H1 (cell line): ENCODE measurements around the gene HOXA11. TPM values are rescaled to one million over a fixed set of nuclear protein-coding genes. Genes with fewer than 3 reads are reported as not detected.

Source experiments
- CTCF ChIA-PET: fragments of 300-600 bp; sonication (Branson Sonifier 250); formaldehyde crosslinking; loops from one replicate; lab custom pipeline; 2021; ENCODE audit not compliant: partially characterized antibody; lab: Charles Lee
- POLR2A ChIA-PET: fragments of 300-600 bp; sonication (Branson Sonifier 250); formaldehyde crosslinking; loops from one replicate; lab custom pipeline; 2021; ENCODE audit warnings: inconsistent platforms; ENCODE audit not compliant: partially characterized antibody; lab: Charles Lee
- DNase-seq, 2 experiments: peaks; one replicate each; pipeline versions ENCODE4 v3.0.0 to v3.0.0-alpha.2; 2010 to 2022; ENCODE audit warnings: low spot score in 2 of 2, low read depth in 1 of 2, mixed read lengths in 1 of 2
- FAIRE-seq: peaks from 2 replicates; lab custom pipeline; 2011; peaks lifted over from hg19 to GRCh38; lab: Jason Lieb, UNC
- H2AFZ ChIP-seq: 2 replicates; pipeline ENCODE4 v1.8.1; 2012; ENCODE audit warnings: low read length, inconsistent platforms
- H2AK5ac ChIP-seq: 2 replicates; pipeline ENCODE4 v1.6.1; 2013; ENCODE audit warnings: low read depth, low read length
- H2BK120ac ChIP-seq: replicated peaks from 2 replicates; pipeline ENCODE3; 2013; ENCODE audit warnings: low read depth, low read length, inconsistent platforms
- H2BK12ac ChIP-seq: 2 replicates; pipeline ENCODE4 v1.6.1; 2013; ENCODE audit warnings: low read depth, low read length
- H2BK15ac ChIP-seq: 2 replicates; pipeline ENCODE4 v1.6.1; 2013; ENCODE audit warnings: low read length
- H2BK20ac ChIP-seq: 2 replicates; pipeline ENCODE4 v1.6.1; 2013; ENCODE audit warnings: low read length
- H2BK5ac ChIP-seq: 2 replicates; pipeline ENCODE4 v1.6.1; 2013; ENCODE audit warnings: low read depth, low read length
- H3K14ac ChIP-seq: 2 replicates; pipeline ENCODE4 v1.6.1; 2013; ENCODE audit warnings: inconsistent platforms; ENCODE audit not compliant: insufficient read length
- H3K18ac ChIP-seq: 2 replicates; pipeline ENCODE4 v1.6.1; 2013; ENCODE audit warnings: low read length; ENCODE audit errors: extremely low read depth
- H3K23ac ChIP-seq: 2 replicates; pipeline ENCODE4 v1.6.1; 2013; ENCODE audit warnings: inconsistent platforms; ENCODE audit not compliant: insufficient read length
- H3K23me2 ChIP-seq: 2 replicates; pipeline ENCODE4 v1.6.1; 2013; ENCODE audit warnings: low read depth, low read length
- H3K27ac ChIP-seq: 2 replicates; pipeline ENCODE4 v1.6.1; 2011; ENCODE audit warnings: low read depth, low read length, inconsistent platforms
- H3K27me3 ChIP-seq, 4 experiments: replicated peaks in 1 of 4; 1 replicate in 1 of 4; 2 replicates in 3 of 4; pipeline versions ENCODE4 v1.6.1 to v1.8.1; 2011 to 2013; ENCODE audit warnings: low read length in 3 of 4, mild to moderate bottlenecking in 3 of 4, inconsistent platforms in 2 of 4, mixed read lengths in 2 of 4, moderate library complexity in 1 of 4; ENCODE audit not compliant: control insufficient read depth in 3 of 4, insufficient read depth in 3 of 4; ENCODE audit errors: extremely low read depth in 1 of 4
- H3K36me3 ChIP-seq, 4 experiments: 2 replicates each; pipeline versions ENCODE4 v1.6.1 to v1.8.1; 2011 to 2013; ENCODE audit warnings: mild to moderate bottlenecking in 4 of 4, low read length in 3 of 4, moderate library complexity in 2 of 4, control low read depth in 1 of 4, inconsistent platforms in 1 of 4; ENCODE audit not compliant: insufficient read depth in 4 of 4, control insufficient read depth in 2 of 4
- H3K4ac ChIP-seq: replicated peaks from 2 replicates; pipeline ENCODE3; 2013; ENCODE audit warnings: low read length, low read depth, mixed read lengths, inconsistent platforms; ENCODE audit not compliant: insufficient read length
- H3K4me1 ChIP-seq, 4 experiments: replicated peaks in 1 of 4; 1 replicate in 1 of 4; 2 replicates in 3 of 4; pipeline versions ENCODE4 v1.6.1 to v1.8.1; 2011 to 2013; ENCODE audit warnings: low read length in 3 of 4, inconsistent platforms in 2 of 4, mixed read lengths in 1 of 4; ENCODE audit not compliant: insufficient read depth in 4 of 4, control insufficient read depth in 3 of 4
- H3K4me2 ChIP-seq, 2 experiments: 2 replicates each; pipeline versions ENCODE4 v1.6.1 to v1.8.1; 2011 to 2013; ENCODE audit warnings: low read depth in 2 of 2, low read length in 2 of 2, control low read depth in 1 of 2, inconsistent platforms in 1 of 2, mild to moderate bottlenecking in 1 of 2; ENCODE audit not compliant: insufficient read depth in 1 of 2
- H3K4me3 ChIP-seq, 4 experiments: fragments of 200-600, 300-600 bp in 1 of 4; sonication (generic), shearing (Covaris generic), sonication (Bioruptor Twin) in 1 of 4; 2 replicates each; pipeline versions ENCODE4 v1.5.1 to v1.8.1; 2011 to 2016; ENCODE audit warnings: low read length in 4 of 4, low read depth in 3 of 4, control low read depth in 2 of 4, inconsistent platforms in 2 of 4, mild to moderate bottlenecking in 2 of 4, mixed read lengths in 1 of 4, moderate library complexity in 1 of 4; ENCODE audit not compliant: insufficient read depth in 2 of 4; ENCODE audit errors: extremely low read depth in 1 of 4
- H3K56ac ChIP-seq: replicated peaks from 2 replicates; pipeline ENCODE3; 2013; ENCODE audit warnings: low read depth, mild to moderate bottlenecking, mixed read lengths, low read length, inconsistent platforms; ENCODE audit not compliant: insufficient read length
- H3K79me1 ChIP-seq: 2 replicates; pipeline ENCODE4 v1.6.1; 2013; ENCODE audit warnings: low read depth, low read length, control low read depth
- H3K79me2 ChIP-seq, 2 experiments: 2 replicates each; pipeline versions ENCODE4 v1.6.1 to v1.8.1; 2012 to 2013; ENCODE audit warnings: low read length in 2 of 2, mild to moderate bottlenecking in 2 of 2, inconsistent platforms in 1 of 2; ENCODE audit not compliant: insufficient read depth in 2 of 2, control insufficient read depth in 1 of 2
- H3K9ac ChIP-seq, 4 experiments: replicated peaks in 1 of 4; 1 replicate in 1 of 4; 2 replicates in 3 of 4; pipeline versions ENCODE4 v1.6.1 to v1.8.1; 2011 to 2013; ENCODE audit warnings: low read depth in 3 of 4, low read length in 3 of 4, control low read depth in 2 of 4, mild to moderate bottlenecking in 2 of 4, moderate library complexity in 2 of 4, inconsistent platforms in 1 of 4; ENCODE audit errors: extremely low read depth in 1 of 4
- H3K9me3 ChIP-seq, 2 experiments: 2 replicates each; pipeline versions ENCODE4 v1.6.1 to v1.8.1; 2012 to 2013; ENCODE audit warnings: mild to moderate bottlenecking in 2 of 2, moderate library complexity in 2 of 2, control low read depth in 1 of 2, inconsistent platforms in 1 of 2, low read depth in 1 of 2, low read length in 1 of 2, mixed read lengths in 1 of 2; ENCODE audit not compliant: insufficient read depth in 2 of 2
- H4K20me1 ChIP-seq, 2 experiments: replicated peaks in 1 of 2; 2 replicates each; pipeline versions ENCODE3 to v1.8.1; 2011 to 2013; ENCODE audit warnings: inconsistent platforms in 2 of 2, low read length in 2 of 2, mild to moderate bottlenecking in 1 of 2; ENCODE audit not compliant: insufficient read depth in 2 of 2, control insufficient read depth in 1 of 2
- H4K5ac ChIP-seq: 2 replicates; pipeline ENCODE4 v1.6.1; 2013; ENCODE audit warnings: low read length, low read depth, mixed read lengths, inconsistent platforms; ENCODE audit not compliant: insufficient read length
- H4K8ac ChIP-seq: 2 replicates; pipeline ENCODE4 v1.8.0; 2013; ENCODE audit warnings: mild to moderate bottlenecking, moderate library complexity, low read length, inconsistent platforms; ENCODE audit not compliant: insufficient read depth; ENCODE audit errors: extremely low read depth
- H4K91ac ChIP-seq: replicated peaks from 2 replicates; pipeline ENCODE3; 2013; ENCODE audit warnings: low read length, mixed read lengths, inconsistent platforms; ENCODE audit not compliant: insufficient read length
- EGR1 ChIP-seq: IDR thresholded peaks from 2 replicates; pipeline ENCODE4 v1.6.1; 2011; ENCODE audit warnings: low read depth, low read length, borderline replicate concordance
- JUN ChIP-seq: IDR thresholded peaks from 2 replicates; pipeline ENCODE4 v1.6.1; 2011; ENCODE audit warnings: low read depth, mild to moderate bottlenecking, improper control_type of control experiment, low read length
- RAD21 ChIP-seq, 2 experiments: IDR thresholded peaks in 1 of 2; conservative IDR thresholded peaks in 1 of 2; 2 replicates each; pipeline ENCODE4 v1.6.1; 2011; ENCODE audit warnings: low read depth in 2 of 2, low read length in 2 of 2, improper control_type of control experiment in 1 of 2, inconsistent platforms in 1 of 2, mild to moderate bottlenecking in 1 of 2, moderate library complexity in 1 of 2
- SP2 ChIP-seq: IDR thresholded peaks from 2 replicates; pipeline ENCODE4 v1.6.1; 2012; ENCODE audit warnings: mild to moderate bottlenecking, low read length, inconsistent platforms
- WGBS, 2 experiments: shearing (Covaris generic) in 1 of 2; methylation state at CpG; one replicate each; pipeline versions ENCODE4 v1.1.6 to v1.1.7; 2013 to 2015; ENCODE audit warnings: low lambda C conversion rate in 2 of 2, mixed read lengths in 2 of 2, inconsistent platforms in 1 of 2, low coverage in 1 of 2, missing lambda C conversion rate in 1 of 2; ENCODE audit not compliant: insufficient replicate concordance in 2 of 2, insufficient coverage in 1 of 2, insufficient read length in 1 of 2; ENCODE audit errors: extremely low coverage in 1 of 2, missing lambda C conversion rate in 1 of 2; 5-methylcytosine and 5-hydroxymethylcytosine counted together
- polyA plus RNA-seq, 7 experiments: library from polyadenylated mRNA; depleted of rRNA in 3 of 7; stranded (reverse) in 5 of 7; unstranded in 2 of 7; fragments of >200 nt in 5 of 7; fragments of 200-250 nt in 2 of 7; gene quantifications; 1 replicate in 5 of 7; 2 replicates in 1 of 7; 4 replicates in 1 of 7; pipeline versions ENCODE4 v1.2.1 to v1.2.3, GENCODE V29; 2011 to 2013; ENCODE audit warnings: missing spikeins in 2 of 7, mixed read lengths in 2 of 7
- total RNA-seq: library from RNA; stranded (reverse); fragmentation: NEBNext Ultra II Directional; extraction: Animal tissue kit (Norgen Biotek cat#: 25700); gene quantifications from 2 replicates; pipeline ENCODE4 v1.2.1, GENCODE V29; 2021

HOXA11 gene
- total and polyA plus RNA-seq, 2 of the 8 experiments (the other 6 are each of a cell fraction or from before 2014, with no cell fraction given): not detected

- TF ChIP-seq EGR1: no peak
- TF ChIP-seq SP2: no peak
- no peak for TF ChIP-seq RAD21 (IDR thresholded peaks at IDR 0.05 in 1 of 2, conservative IDR thresholded peaks at IDR 0.05 in 1 of 2; ENCODE audit: low read depth in 2 of 2, low read length in 2 of 2)
- no peak for TF ChIP-seq JUN
- FAIRE-seq (no peak), DNase-seq (no peak)
- ChIA-PET CTCF (interaction anchor here (0.7 to 6.6 kb wide), 18 partner anchors 8 to 815 kb away, joined by 3 to 64 read pairs (median 6); partner anchors contain the start of genes EVX1, HOXA11 and HOXA13), POLR2A (interaction anchor here (1.0 to 1.4 kb wide), 2 partner anchors 9 to 14 kb away, joined by 3 to 5 read pairs; partner anchors contain the start of gene HOXA13)
- no peak overlapping the region for H2BK20ac ChIP-seq
- H3K18ac ChIP-seq: no peak overlapping the region
- H3K56ac ChIP-seq: no peak overlapping the region
- H2AK5ac ChIP-seq: no peak overlapping the region
- H3K4ac ChIP-seq: no peak overlapping the region
- peaks cover 14 to 36% of the 10 kb centered on the region in 2 experiments for H4K20me1 ChIP-seq
- no peak overlapping the region for H3K27ac ChIP-seq
- H3K4me2 ChIP-seq: no peak overlapping the region
- no peaks in the 10 kb centered on the region for H3K79me1 ChIP-seq
- H4K91ac ChIP-seq: no peak overlapping the region
- H2BK5ac ChIP-seq: no peak overlapping the region
- H3K23me2 ChIP-seq: no peaks in the 10 kb centered on the region; the same call in 1 of the 2 replicates
- H3K36me3 ChIP-seq: peaks cover 0 to 8% (median 0%) of the 10 kb centered on the region in 4 experiments; a peak in 1 of 8 replicates
- 69% methylated on average over 4 of the region's 4 CpGs; no CpG with 5 or more reads in 1 of the 2 experiments for WGBS, 2 experiments
- no peak overlapping the region for H2BK12ac ChIP-seq
- H3K9ac ChIP-seq: no peak overlapping the region
- no peak overlapping the region for H4K5ac ChIP-seq
- peaks cover 96 to 100% (median 100%) of the 10 kb centered on the region in 4 experiments for H3K27me3 ChIP-seq
- H3K4me1 ChIP-seq: peaks cover under 1 to 12% (median 8%) of the 10 kb centered on the region in 4 experiments
- H3K4me3 ChIP-seq: no peak overlapping the region
- no peaks in the 10 kb centered on the region for H3K79me2 ChIP-seq
- no peak overlapping the region for H3K23ac ChIP-seq
- no peak overlapping the region for H2BK120ac ChIP-seq
- no peak overlapping the region for H2BK15ac ChIP-seq
- H4K8ac ChIP-seq: no peak overlapping the region
- H3K14ac ChIP-seq: no peak overlapping the region
- H2AFZ ChIP-seq: no peak overlapping the region
- H3K9me3 ChIP-seq: no peaks in the 10 kb centered on the region
Observed at GRCh38 chr7:27208998-27209397, 24.0 kb upstream of the HOXA11 start.
